ENCODE measurements around the gene CACNB4.
"Not testable (repeated sequence)": the region's sequence is repeated elsewhere in the genome, so short reads cannot be mapped to it uniquely, and the experiment has no call there.

Gene CACNB4

DNA sequence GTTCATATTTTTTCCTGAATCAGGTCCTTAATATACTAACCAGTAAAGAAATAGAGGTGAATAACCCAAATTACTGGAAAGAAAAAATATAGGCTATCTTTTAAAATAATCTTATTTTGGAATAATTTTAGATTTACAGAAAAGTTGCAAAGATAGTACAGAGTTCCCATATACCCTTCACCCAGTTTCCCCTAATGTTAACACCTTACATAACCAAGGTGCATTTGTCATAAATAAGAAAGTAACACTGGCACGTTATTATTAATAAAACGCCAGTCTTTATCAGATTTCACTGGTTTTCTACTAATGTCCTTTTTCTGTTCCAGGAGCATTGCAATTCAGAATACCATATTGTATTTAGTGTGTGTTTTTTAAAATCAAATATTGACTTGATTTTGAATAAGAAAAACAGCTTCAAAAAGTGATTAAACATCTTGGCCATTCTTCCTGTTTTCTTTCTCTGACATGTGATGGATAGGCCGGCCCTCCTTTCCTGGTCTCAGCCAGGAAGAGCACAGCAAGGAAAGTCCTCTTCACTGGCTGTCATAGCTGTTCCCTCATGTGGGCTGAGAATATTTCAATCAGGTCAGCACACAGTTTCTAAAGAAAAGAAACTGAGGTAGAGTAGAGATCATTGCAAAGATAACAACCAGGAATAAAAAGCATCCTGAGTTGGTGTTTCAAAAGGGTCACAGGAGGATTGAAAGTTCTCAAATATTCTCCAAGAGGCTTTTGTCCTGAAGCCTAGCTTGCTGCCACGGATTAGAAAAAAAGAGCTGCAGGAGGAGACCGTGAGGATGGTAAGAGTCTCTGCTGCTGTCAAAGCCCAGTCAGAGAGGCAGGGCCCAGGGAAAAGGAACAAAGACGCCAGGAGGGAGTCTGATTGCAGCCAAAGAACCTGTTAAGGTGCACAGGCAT, 191.3 kb downstream of the CACNB4 start:
- in situ Hi-C loops (cut with MboI; ENCODE audit: low sequenced_read_pairs): no loop called here

DNA sequence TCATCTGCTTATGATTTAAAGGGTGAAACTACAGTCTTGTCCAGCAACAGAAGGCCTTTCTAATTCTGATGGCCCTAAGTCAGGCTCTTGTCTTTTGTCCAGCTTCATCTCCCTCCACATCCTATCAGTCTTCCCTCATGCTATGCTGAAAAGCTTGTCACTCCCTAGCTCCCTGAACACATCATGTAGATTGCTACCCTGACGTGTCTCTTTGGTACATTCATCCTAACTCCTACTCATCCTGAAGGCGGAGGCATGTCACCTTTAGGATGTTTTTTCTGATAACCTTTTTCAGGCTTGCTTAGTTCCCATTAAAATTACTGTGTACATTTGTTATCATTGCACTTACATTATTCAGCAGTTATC, 192.2 kb downstream of the CACNB4 start:
- in situ Hi-C loops (cut with MboI; ENCODE audit: low sequenced_read_pairs): no loop called here

DNA sequence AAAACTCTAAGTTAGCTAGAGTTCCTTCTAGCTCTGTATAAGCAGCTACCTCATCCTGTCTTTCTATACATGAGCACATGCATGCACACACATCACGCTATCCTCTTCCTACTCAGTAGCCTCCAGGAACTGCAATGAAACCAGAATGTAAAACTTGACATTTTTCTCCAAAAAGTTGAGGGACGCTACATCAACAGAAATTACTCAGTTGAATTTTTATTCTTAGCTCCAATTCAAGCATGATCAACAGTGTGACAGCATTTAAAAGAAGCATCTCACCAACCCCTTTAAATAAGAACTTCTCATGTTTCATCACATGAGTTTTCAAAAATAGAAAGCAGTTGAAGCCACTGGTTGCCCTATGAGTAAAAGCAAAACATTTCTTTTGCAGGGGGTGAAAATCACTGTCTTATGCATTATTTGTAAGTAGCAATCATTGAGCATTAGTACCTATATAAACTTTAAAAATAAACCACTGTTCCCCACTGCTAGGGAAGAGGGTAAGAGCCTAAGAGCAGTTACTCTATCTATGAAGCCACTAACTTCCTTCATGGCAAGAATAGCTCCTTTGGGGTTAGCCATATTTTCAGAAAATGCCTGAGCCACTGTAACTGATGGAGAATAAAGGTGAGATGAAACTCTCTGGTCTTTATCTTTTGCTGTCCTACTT, 192.7 kb downstream of the CACNB4 start:
- in situ Hi-C loops (cut with MboI; ENCODE audit: low sequenced_read_pairs): no loop called here

DNA sequence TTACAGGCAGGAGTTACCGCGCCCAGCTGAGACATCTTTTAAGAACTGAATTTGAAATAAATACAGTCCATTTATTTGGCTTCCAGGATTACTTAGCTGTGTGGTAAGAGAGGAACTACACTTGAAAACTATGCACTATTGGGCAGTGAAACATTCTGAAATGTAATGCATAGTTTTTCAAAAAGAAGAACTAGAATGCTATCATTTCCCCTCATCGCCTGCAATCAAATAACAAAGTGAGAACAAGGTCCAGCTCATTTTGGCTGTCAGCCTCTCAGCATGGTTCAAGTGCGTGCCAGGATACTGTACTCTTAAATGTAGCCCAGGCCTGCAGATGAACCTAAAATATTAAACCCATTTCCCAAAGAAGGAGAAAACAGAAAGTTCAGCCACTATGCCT, 194.0 kb downstream of the CACNB4 start:
- in situ Hi-C loops (cut with MboI; ENCODE audit: low sequenced_read_pairs): no loop called here

DNA sequence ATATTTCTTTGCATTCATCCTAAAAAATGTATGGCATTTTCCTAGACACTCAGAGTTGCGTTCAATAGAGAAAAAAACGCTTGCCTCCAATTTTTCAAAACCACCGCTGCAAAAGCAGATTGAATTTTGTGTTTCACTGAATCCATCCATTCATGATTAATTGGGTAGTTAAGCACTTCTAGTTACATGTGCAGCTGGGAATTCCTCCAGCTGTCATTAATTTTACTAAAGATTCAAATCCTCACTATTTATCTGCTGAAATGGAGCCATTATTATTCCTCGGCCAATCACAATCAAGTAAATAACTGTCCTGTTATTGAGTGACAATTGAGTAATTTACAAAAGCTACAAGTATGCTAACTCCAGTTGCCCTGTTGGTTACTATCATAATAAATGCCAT, 194.8 kb downstream of the CACNB4 start:
- in situ Hi-C loops (cut with MboI; ENCODE audit: low sequenced_read_pairs): no loop called here

DNA sequence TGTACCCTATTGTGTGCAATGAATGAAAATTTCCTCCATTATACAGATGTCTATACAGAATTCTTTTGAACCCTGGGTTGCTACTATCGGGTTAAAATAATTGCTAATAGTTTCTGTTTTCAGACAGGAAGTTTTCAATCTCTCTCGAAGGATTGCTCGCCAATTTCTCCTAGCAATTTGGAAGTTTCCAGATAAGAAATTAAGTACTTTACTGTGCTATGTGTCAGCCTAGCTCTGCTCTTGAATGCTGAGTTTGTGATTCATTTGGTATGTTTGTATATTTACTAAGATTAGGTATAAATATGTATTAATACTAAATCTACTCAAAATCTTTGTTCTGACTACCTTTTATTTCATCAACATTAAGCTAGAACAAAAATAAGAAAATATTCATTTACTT, 196.0 kb downstream of the CACNB4 start:
- in situ Hi-C loops (cut with MboI; ENCODE audit: low sequenced_read_pairs): no loop called here

DNA sequence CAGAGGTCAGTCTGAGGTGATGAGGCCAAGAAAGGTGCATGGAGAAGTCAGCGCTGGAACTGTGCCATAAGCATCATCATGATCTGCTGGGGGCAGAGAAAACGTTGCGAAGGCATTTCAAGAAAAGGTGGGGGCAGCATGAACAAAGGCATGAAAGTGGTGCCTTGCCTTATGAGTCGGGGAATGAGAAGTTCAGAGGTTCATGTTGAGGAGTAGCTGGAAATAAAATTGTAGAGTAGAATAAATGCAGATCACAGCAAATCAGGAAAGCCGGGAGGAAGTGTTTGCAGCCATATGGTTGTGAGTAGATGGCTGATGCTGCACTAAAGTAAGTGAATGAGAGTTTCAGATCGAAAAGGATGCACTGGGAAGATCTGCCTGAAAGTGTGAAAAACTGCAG, 198.5 kb downstream of the CACNB4 start:
- in situ Hi-C loops (cut with MboI; ENCODE audit: low sequenced_read_pairs): no loop called here

DNA sequence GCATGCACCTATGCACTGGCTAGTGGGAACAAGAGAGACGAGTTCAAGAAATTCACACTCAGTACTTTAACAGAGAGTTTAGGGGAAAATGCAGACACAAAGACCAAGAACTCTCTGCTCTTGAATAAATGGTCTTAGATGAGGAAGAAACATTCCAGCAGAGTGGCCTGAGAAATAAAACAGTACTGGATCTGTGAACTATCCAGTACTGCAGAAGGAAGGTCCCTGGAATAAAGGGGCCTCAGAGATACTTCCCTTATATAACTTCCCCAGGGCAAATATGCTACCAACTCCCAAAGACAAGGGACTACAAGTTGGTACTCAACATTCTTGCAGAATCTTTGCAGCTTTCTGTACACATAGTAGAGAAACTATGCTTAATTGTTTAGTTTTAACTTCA, 199.7 kb downstream of the CACNB4 start:
- in situ Hi-C loops (cut with MboI; ENCODE audit: low sequenced_read_pairs): no loop called here

DNA sequence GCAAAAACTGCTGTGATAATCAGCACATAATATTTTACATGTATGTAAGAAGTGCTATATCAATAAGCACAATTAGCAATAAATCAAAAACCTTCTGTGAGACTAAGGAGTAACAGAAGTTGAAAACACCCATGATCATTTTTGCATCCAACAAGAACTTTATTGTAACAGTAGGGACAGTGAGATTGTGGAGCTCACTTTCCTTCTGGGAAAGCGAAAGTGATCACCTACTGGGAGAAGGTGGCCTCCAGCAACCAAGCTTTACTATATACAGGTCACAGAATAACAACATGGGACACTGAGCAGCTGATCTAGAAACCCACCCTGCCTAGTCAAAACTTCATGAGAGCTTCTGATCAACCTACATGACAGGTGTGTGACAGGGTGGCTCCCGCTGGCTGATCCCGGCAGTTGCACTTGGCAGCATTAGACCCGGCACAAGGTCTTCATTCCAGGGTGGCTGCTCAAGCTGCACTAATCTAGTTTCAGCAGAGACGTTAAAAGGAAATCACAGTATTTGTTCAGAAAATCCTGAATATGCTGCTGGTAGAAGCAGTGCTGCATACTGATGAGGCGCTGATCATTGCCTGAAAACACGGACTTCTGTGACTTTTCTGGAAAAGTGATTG, 207.2 kb downstream of the CACNB4 start:
- in situ Hi-C loops (cut with MboI; ENCODE audit: low sequenced_read_pairs): no loop called here

DNA sequence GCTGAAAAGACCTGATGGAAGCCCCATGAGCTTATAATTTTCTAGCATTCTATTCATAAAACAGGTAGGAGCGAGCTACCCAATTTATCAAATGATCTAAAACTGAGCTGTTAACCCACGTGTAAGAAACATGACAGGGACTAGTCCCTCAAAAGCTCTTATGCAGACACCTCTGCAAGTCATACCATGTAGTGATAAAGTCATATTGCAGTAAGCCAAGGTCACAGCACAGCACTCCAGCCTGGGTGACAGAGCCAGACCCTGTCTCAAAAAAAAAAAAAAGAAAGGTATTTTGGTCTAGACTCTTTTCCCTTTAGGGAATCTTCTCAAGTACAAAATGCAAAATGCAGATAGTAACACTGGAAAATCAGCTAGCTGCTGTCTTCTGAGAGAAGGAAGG, 211.7 kb downstream of the CACNB4 start:
- in situ Hi-C loops (cut with MboI; ENCODE audit: low sequenced_read_pairs): no loop called here

DNA sequence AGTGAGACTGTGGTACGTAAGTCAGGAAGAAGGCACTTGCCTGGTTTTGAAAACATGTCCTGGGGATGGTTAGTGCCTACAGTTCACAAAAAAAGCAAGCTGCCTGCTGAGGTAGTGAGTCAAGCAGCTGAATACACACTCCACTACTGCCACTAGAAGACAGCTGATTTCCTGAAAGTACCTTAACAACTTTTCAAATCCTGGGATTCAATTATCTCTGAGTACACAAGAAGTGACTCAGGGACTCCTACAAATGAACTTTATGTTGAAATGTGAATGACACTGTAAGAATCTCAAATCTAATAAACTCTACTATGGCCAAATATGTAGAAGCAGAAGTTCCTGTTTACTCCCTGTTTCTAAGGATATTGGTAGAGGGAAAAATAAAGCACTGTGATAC, 212.6 kb downstream of the CACNB4 start:
- in situ Hi-C loops (cut with MboI; ENCODE audit: low sequenced_read_pairs): no loop called here

DNA sequence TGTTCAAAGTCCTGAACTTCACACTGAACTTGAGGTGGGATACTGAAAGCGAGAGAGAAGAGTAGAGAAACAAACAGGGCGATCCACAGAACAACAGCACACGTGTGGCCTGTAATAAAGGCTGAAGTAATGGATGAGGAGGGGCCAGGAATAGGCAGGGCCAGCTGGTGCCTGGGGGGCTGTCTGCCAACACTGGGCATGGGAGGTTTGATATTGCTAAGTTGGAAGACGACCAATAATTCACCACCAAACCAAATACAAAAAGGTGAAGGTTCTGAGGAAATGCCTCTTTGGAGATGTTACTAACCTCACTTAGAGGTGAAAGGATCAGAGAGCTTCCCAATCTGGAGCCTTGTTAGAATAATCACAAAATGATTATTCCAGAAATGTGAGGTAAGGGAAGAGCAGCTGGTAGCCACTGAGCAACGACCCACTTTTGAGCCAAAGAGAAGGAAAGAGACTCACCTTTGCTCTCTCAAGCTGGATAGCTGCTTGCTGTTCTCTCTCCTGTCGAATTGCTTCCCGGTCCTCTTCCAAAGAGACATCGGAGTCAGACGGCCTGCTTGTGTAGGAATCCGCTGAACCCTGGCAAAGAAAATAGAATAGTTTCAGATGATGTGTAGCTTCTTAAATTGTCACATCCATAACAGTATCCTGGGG, 215.9 kb downstream of the CACNB4 start:
- in situ Hi-C loops (cut with MboI; ENCODE audit: low sequenced_read_pairs): no loop called here

DNA sequence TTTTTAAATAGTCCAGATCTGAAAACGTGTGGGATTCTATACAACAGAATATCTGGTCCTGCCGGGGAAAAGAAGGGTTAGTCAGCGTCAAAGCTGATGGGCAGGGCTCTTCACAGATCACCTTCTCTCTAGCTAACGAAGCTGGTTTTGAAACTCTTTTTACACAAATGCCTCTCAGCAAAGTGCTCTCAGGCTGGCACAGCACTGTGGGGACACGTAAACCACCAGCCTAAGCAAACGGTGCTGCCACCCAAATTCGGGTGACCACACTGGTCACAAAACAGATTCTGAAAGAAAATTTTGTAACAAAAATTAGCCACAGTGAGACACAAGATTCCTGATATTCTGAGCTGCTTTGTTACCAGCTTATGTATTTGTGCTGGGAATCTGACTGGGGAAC, 217.5 kb downstream of the CACNB4 start:
- in situ Hi-C loops (cut with MboI; ENCODE audit: low sequenced_read_pairs): no loop called here

DNA sequence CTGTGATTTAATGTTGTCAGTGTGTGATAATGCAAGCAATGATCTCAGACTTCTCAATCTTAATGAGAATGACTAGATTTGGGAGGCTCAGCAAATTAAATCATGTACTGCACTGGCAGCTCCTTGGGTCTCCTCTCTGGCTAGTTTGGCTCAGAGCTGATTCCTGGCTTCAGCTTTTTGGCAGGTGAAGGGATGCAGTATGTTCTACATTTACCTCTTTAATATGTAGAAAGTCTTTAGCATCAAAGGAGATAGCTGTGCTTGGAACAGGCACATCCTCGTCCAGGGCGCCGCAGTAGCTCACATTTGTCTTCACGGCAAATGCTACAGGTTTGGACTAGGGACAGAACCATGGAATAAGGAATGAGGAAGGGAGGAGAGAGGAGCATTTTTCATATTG, 218.3 kb downstream of the CACNB4 start:
- in situ Hi-C loops (cut with MboI; ENCODE audit: low sequenced_read_pairs): no loop called here

DNA sequence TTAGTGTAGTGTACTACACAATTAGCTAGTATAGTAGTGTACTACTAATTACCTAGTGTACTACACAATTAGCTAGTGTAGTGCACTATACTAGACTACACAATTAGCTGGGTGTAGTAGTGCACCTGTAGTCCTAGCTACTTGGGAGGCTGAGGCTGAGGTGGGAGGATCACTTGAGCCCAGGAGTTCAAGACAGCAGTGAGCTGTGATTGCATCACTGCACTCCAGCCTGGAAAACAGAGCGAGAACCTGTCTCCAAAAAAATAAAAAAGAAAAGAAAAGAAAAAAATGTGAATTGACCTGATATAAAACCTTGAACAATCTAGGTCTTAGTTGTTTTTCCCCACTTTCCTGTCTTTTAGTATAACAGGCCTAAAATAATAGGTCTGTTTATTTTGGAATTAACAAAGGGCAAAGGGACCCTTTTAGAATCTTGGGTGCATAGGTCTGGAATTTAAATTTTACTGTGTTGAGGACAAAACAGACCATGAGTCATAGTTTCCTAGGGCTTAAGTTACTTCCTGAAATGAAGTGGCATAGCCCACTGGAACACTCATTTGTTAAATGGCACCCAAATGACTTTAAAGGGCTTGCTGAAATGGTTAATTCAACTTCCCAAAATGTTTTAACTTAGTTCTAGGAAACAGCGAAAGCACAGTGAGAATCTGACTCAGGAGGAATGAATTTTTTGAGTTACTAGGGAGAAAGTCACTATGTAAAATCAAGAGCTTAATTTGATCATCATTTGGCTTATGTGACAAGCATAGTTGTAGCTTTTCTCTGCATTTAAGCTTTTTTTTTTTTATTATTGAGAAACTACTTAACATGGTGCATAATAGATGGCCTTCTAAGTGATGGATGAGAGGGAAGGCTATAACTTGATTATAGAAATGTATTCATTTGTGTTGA, 219.9 kb downstream of the CACNB4 start:
- in situ Hi-C loops (cut with MboI; ENCODE audit: low sequenced_read_pairs): no loop called here

DNA sequence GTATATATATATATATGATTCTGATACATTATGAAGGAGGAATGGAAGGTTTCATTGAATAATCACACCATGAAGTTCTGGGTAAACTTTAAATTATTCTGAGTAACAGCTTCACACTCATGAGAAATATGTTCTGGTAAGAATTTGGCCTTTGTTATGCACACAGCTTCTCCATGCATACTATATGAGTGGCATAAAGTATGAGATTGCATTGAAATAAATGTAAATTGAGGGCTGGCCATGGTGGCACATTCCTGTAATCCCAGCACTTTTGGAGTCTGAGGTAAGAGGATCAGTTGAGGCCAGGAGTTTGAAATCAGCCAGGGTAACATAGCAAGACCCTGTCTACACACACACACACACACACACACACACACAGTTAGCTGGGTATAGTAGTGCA, 220.6 kb downstream of the CACNB4 start:
- in situ Hi-C loops (cut with MboI; ENCODE audit: low sequenced_read_pairs): no loop called here

DNA sequence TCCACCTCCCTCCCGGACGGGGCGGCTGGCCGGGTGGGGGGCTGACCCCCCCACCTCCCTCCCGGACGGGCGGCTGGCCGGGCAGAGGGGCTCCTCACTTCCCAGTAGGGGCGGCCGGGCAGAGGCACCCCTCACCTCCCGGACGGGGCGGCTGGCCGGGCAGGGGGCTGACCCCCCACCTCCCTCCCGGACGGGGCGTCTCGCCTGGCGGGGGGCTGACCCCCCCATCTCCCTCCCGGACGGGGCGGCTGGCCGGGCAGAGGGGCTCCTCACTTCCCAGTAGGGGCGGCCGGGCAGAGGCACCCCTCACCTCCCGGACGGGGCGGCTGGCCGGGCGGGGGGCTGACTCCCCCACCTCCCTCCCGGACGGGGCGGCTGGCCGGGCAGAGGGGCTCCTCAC, 223.2 kb downstream of the CACNB4 start:
- in situ Hi-C loops (cut with MboI; ENCODE audit: low sequenced_read_pairs): not testable (repeated sequence)

DNA sequence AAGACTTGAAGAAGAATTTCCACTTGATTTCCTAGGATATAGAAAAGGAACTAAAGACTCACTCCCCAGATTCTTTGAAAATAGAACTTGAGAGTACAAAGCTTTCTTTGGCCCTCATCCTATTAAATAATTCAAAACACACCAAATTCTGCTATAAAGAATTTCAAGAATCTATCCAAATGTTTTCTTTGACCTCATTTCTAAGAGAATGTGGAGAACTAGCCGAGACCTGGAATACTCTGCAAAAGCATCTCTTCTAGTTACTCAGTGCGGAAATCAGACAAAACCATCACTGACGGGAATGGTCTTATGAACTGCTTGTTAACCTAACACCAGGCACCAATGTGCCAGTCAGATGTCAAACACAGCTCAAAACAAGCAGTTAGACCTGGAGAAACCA, 226.4 kb downstream of the CACNB4 start:
- in situ Hi-C loops (cut with MboI; ENCODE audit: low sequenced_read_pairs): no loop called here

DNA sequence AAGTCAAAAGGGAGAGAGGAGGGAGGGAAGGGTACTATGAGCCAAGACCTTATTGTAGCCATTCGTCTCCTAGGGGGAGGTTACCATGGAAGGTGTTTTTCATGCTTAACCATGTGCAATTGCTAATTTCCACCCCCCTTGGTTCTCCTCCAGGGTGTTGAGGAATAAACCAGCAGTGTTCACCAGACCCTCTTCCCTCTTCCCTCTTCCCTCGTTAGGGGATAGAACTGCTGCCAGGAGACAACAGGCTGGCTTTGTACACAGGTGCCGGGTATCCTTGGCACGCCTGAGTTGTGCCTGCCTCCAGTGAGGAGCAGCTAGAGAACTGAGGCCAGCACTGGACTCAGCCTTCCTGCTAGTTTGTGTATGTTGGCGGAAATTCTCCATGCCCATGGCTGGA, 229.6 kb downstream of the CACNB4 start:
- in situ Hi-C loops (cut with MboI; ENCODE audit: low sequenced_read_pairs): no loop called here

DNA sequence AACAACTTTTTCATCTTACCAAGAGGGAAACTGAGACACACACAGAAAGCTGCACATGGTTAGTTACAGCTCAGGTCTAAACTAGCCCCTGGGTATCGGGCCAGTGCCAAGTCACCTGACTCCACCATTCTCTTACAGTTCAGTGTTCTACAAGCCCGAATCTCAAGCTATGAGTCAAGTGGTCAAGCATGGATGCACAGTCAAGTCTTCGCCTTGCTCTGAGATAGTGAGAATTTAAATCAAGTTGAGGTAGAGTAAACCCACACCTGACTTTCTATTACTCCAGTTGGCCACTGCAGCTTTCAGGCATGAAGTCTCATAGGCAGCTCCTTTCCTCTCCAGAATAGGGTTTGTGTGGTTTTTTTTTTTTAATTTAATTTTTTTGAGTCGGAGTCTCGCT, 236.1 kb downstream of the CACNB4 start:
- in situ Hi-C loops (cut with MboI; ENCODE audit: low sequenced_read_pairs): no loop called here

DNA sequence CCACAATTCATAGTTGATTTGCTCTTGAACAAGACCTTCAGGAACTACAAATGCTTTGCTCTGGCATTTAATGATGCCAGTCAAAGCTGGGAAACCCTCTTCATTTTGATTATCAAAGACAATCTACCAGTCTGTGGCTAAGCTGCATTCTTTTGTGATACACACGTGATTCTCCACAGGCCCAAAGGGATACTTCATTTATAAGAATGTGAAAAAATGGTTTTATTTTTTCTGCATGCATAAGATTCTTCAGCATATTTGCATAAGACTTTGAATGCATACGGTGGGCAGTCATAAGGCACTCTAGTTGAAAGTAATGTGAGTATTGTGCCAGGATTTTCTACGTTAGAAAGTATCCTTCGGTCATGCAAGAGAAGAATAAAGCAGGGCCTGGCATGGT, 237.7 kb downstream of the CACNB4 start:
- in situ Hi-C loops (cut with MboI; ENCODE audit: low sequenced_read_pairs): no loop called here
